Measurements from ENCODE around the gene STX2.
"Not testable (repeated sequence)": the region's sequence is repeated elsewhere in the genome, so short reads cannot be mapped to it uniquely, and the experiment has no call there.

STX2 gene

DNA sequence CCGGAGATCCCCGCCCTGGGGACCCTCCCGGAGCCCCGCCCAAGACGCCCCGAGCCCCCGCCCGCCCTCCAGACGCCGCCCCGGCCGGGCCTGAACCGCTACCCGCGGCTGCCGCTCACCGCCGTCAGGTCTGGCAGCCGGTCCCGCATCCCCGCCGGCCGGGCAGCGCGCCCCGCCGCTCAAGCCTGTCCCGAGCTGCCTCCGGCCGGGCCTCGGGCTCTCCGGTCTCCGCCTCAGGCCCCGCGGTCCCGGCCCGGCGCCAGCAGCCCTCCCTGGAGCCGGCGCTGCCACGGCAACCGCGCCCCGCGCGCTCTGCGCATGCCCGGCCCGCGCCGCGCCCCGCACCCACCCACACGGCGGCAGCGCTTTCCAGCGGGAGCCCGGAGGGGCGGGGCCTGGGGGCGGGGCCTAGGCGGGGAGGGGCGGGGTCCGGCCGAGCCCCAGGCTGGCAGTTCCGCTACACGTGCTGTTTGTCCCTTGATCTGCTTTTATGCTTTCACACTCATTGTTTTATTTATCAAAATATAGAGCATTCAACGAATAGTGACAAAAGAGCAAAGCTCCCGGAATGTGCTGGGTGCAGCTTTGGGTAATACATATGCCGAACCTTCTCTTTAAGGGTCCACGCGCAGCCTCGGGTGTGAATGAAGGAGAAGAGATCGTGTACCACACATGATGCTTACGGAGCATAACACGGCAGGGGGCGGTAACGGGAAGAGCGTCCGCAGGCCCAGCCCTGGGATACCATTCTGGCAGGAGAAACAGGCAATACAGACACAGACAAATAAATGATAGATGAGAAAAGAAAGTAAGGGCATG, at the start of gene STX2:
STX2 (minus strand) TSS at position 300 of the 819 bp plus-strand sequence; CDS start at position 149, 151 bp downstream.
- Histone ChIP-seq H3K27me3 (ENCODE audit: insufficient read depth, low read depth, severe bottlenecking) (no peaks in the 10 kb centered on the region), H3K27ac (peak within 1 kb of the TSS; percentile 81), H3K9me3 (ENCODE audit: severe bottlenecking) (peaks cover 3% of the 10 kb centered on the region), H3K4me3 (ENCODE audit: low read depth, low read length) (peak within 1 kb of the TSS; percentile 73), H3K36me3 (no peaks in the 10 kb centered on the region)
- DNase-seq: peak; percentile 81
- peak; percentile 56 for TF ChIP-seq CTCF (IDR thresholded peaks at IDR 0.05; ENCODE audit: low read depth, low read length)

DNA sequence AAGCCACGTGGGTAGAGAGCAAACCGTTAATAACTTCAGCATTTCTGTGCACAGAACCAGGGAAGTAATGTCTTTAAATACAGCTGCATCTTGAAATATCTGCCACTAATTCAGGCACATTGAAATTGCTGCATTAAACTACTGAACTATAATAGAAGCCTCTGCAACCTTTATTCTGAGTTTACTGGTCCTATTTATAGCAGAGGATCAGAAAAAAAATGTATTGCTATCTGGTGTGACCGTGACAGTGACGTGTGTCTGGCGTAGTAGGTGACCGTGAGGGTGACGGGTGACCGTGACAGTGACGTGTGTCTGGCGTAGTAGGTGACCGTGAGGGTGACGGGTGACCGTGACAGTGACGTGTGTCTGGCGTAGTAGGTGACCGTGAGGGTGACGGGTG, 48.1 kb upstream of the STX2 start:
- H3K36me3 ChIP-seq; DNase-seq; H3K9me3 ChIP-seq (ENCODE audit: severe bottlenecking); H3K27ac ChIP-seq; H3K27me3 ChIP-seq (ENCODE audit: insufficient read depth, low read depth, severe bottlenecking); H3K4me3 ChIP-seq (ENCODE audit: low read depth, low read length): not testable (repeated sequence)

- Histone ChIP-seq H3K36me3 (peaks cover 9% of the 10 kb centered on the region), H3K4me3 (ENCODE audit: low read depth, low read length) (no peak overlapping the region), H3K9me3 (ENCODE audit: severe bottlenecking) (no peaks in the 10 kb centered on the region), H3K27me3 (ENCODE audit: insufficient read depth, low read depth, severe bottlenecking) (no peaks in the 10 kb centered on the region), H3K27ac (no peak overlapping the region)
- no peak for TF ChIP-seq CTCF (IDR thresholded peaks at IDR 0.05; ENCODE audit: low read depth, low read length)
- no peak for DNase-seq
Observed at GRCh38 chr12:130881548-130881947, 42.5 kb upstream of the STX2 start.

DNA sequence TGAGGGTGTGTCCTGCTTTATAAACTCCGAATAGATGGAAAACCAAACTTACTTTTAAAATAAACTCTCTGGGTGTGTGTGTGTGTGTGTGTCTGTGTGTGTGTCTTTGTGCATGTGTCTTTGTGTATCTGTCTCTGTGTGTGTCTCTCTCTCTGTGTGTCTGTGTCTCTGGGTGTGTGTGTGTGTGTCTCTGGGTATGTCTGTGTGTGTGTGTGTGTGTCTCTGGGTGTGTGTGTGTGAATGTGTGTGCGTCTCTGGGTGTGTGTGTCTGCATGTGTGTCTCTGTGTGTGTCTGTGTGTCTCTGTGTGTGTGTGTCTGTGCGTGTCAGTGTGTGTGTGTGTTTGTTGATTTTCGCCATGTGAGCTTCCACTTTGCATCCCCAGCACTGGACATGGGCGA, 42.0 kb upstream of the STX2 start:
- Histone ChIP-seq H3K9me3 (ENCODE audit: severe bottlenecking) (no peaks in the 10 kb centered on the region), H3K27me3 (ENCODE audit: insufficient read depth, low read depth, severe bottlenecking) (no peaks in the 10 kb centered on the region), H3K36me3 (peaks cover 14% of the 10 kb centered on the region), H3K27ac (no peak overlapping the region), H3K4me3 (ENCODE audit: low read depth, low read length) (no peak overlapping the region)
- no peak for TF ChIP-seq CTCF (IDR thresholded peaks at IDR 0.05; ENCODE audit: low read depth, low read length)
- DNase-seq: no peak

- Histone ChIP-seq H3K27me3 (ENCODE audit: insufficient read depth, low read depth, severe bottlenecking) (no peaks in the 10 kb centered on the region), H3K9me3 (ENCODE audit: severe bottlenecking) (no peaks in the 10 kb centered on the region), H3K4me3 (ENCODE audit: low read depth, low read length) (no peak overlapping the region), H3K27ac (no peak overlapping the region), H3K36me3 (peaks cover 20% of the 10 kb centered on the region)
- no peak for TF ChIP-seq CTCF (IDR thresholded peaks at IDR 0.05; ENCODE audit: low read depth, low read length)
- DNase-seq: no peak
Observed at GRCh38 chr12:130880411-130880885, 41.4 kb upstream of the STX2 start.

DNA sequence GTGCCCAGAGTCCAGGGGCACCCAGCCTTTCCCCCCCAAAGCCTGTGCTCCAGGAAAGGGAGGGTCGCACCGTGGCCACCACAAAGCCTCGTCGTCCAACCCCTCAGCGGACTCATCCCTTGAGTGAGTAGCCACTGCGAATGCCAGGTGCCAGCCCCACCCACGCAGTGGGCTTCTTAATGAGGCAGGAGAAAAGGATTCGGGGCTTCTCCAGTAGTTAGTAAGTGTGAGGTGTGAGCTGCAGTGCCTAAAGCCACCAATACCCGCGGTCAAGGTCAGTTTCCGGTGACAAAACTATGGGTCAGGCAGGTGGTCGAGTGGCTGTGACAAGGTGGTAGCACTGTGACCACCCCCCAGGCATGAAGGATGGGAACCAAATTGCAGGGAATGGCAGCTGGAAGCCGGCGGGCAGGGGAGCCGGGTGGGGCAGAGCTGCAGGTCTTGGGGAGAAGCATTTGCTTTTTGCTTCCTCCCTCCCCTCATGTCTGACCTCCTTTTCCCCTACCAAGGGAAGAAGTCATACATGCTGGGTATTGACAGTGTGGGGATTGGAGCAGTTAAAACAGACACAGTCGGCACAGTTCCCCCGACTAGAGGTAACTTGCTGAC, 40.8 kb upstream of the STX2 start:
- Histone ChIP-seq H3K27me3 (ENCODE audit: insufficient read depth, low read depth, severe bottlenecking) (no peaks in the 10 kb centered on the region), H3K27ac (no peak overlapping the region), H3K9me3 (ENCODE audit: severe bottlenecking) (no peaks in the 10 kb centered on the region), H3K36me3 (peaks cover 25% of the 10 kb centered on the region), H3K4me3 (ENCODE audit: low read depth, low read length) (no peak overlapping the region)
- no peak for DNase-seq
- no peak for TF ChIP-seq CTCF (IDR thresholded peaks at IDR 0.05; ENCODE audit: low read depth, low read length)
